Liver (tissue), 9 donors: Measurements from ENCODE around the gene C19orf12. TPM values are rescaled to one million over a fixed set of nuclear protein-coding genes. Genes with fewer than 3 reads are reported as not detected.

ENCODE experiments used
- DNase-seq: peaks from one replicate; pipeline ENCODE4 v3.0.0-alpha.2; 2017; ENCODE audit warnings: low spot score
- H3K27ac ChIP-seq, 2 donors: one replicate each; pipeline ENCODE4 v1.7.0; 2013; ENCODE audit warnings: inconsistent platforms in 2 of 2, low read length in 2 of 2, control low read depth in 1 of 2, low read depth in 1 of 2, mild to moderate bottlenecking in 1 of 2
- H3K27me3 ChIP-seq, 4 donors: one replicate each; pipeline versions ENCODE4 v1.6.1 to v1.7.0; 2013; ENCODE audit warnings: low read length in 3 of 4, inconsistent platforms in 1 of 4, mild to moderate bottlenecking in 1 of 4, moderate library complexity in 1 of 4; ENCODE audit not compliant: control insufficient read depth in 4 of 4, insufficient read depth in 4 of 4
- H3K36me3 ChIP-seq, 4 donors: one replicate each; pipeline versions ENCODE4 v1.6.1 to v1.7.0; 2013; ENCODE audit warnings: low read length in 3 of 4, mild to moderate bottlenecking in 3 of 4, low read depth in 1 of 4, moderate library complexity in 1 of 4; ENCODE audit not compliant: control insufficient read depth in 4 of 4, insufficient read depth in 3 of 4
- H3K4me1 ChIP-seq, 4 donors: one replicate each; pipeline versions ENCODE4 v1.6.1 to v1.7.0; 2013; ENCODE audit warnings: low read length in 3 of 4, mild to moderate bottlenecking in 3 of 4, moderate library complexity in 1 of 4; ENCODE audit not compliant: control insufficient read depth in 4 of 4, insufficient read depth in 4 of 4
- H3K4me3 ChIP-seq, 3 donors: one replicate each; pipeline versions ENCODE4 v1.6.1 to v1.7.0; 2013; ENCODE audit warnings: low read length in 3 of 3, control low read depth in 1 of 3, low read depth in 1 of 3, mild to moderate bottlenecking in 1 of 3
- H3K9ac ChIP-seq, 2 donors: one replicate each; pipeline ENCODE4 v1.7.0; 2013; ENCODE audit warnings: low read length in 2 of 2, mild to moderate bottlenecking in 2 of 2, moderate library complexity in 2 of 2, control low read depth in 1 of 2, low read depth in 1 of 2
- H3K9me3 ChIP-seq, 4 donors: one replicate each; pipeline versions ENCODE4 v1.6.1 to v1.7.0; 2013; ENCODE audit warnings: low read length in 3 of 4; ENCODE audit not compliant: control insufficient read depth in 4 of 4
- ATF3 ChIP-seq: IDR thresholded peaks from 2 replicates; pipeline ENCODE4 v1.6.1; 2016; ENCODE audit warnings: antibody characterized with exemption
- CTCF ChIP-seq: fragments of 150-350 bp; IDR thresholded peaks from 2 replicates; pipeline ENCODE4 v1.5.1; 2017; ENCODE audit warnings: improper control_type of control experiment, low read depth, low read length; ENCODE audit not compliant: missing input control
- EGR1 ChIP-seq, 2 donors: IDR thresholded peaks; 2 replicates each; pipeline ENCODE4 v1.6.1; 2016 to 2018; ENCODE audit warnings: antibody characterized with exemption in 2 of 2, low read depth in 2 of 2
- FOXA1 ChIP-seq: IDR thresholded peaks from 2 replicates; pipeline ENCODE4 v1.6.1; 2016; ENCODE audit warnings: antibody characterized with exemption
- FOXA2 ChIP-seq: IDR thresholded peaks from 2 replicates; pipeline ENCODE4 v1.6.1; 2016; ENCODE audit warnings: antibody characterized with exemption
- GABPA ChIP-seq, 2 donors: IDR thresholded peaks in 1 of 2; conservative IDR thresholded peaks in 1 of 2; 2 replicates each; pipeline ENCODE4 v1.6.1; 2016; ENCODE audit warnings: antibody characterized with exemption in 2 of 2, mild to moderate bottlenecking in 1 of 2, moderate library complexity in 1 of 2
- HNF4A ChIP-seq, 2 donors: conservative IDR thresholded peaks; 2 replicates each; pipeline ENCODE4 v1.6.1; 2016; ENCODE audit warnings: antibody characterized with exemption in 2 of 2, mild to moderate bottlenecking in 2 of 2
- HNF4G ChIP-seq: IDR thresholded peaks from 2 replicates; pipeline ENCODE4 v1.6.1; 2016; ENCODE audit warnings: antibody characterized with exemption
- JUND ChIP-seq, 2 donors: IDR thresholded peaks; 2 replicates each; pipeline ENCODE4 v1.6.1; 2016; ENCODE audit warnings: antibody characterized with exemption in 2 of 2
- NR2F2 ChIP-seq: IDR thresholded peaks from 2 replicates; pipeline ENCODE4 v1.6.1; 2016; ENCODE audit warnings: antibody characterized with exemption
- RAD21 ChIP-seq, 2 donors: IDR thresholded peaks; 2 replicates each; pipeline ENCODE4 v1.6.1; 2016; ENCODE audit warnings: antibody characterized with exemption in 2 of 2, mild to moderate bottlenecking in 2 of 2
- RXRA ChIP-seq, 2 donors: IDR thresholded peaks; 2 replicates each; pipeline ENCODE4 v1.6.1; 2017 to 2018; ENCODE audit warnings: antibody characterized with exemption in 2 of 2, mild to moderate bottlenecking in 1 of 2
- SP1 ChIP-seq: IDR thresholded peaks from 2 replicates; pipeline ENCODE4 v1.6.1; 2018; ENCODE audit warnings: antibody characterized with exemption, mild to moderate bottlenecking
- TAF1 ChIP-seq: conservative IDR thresholded peaks from 2 replicates; pipeline ENCODE4 v1.6.1; 2016; ENCODE audit warnings: antibody characterized with exemption, mild to moderate bottlenecking
- YY1 ChIP-seq: IDR thresholded peaks from 2 replicates; pipeline ENCODE4 v1.6.1; 2016; ENCODE audit warnings: antibody characterized with exemption, mild to moderate bottlenecking
- ZBTB33 ChIP-seq: IDR thresholded peaks from 2 replicates; pipeline ENCODE4 v1.6.1; 2016; ENCODE audit warnings: antibody characterized with exemption
- WGBS: extraction: QIAGEN DNeasy Blood & Tissue Kit; methylation state at CpG from one replicate; pipeline ENCODE4 v1.1.7; 2013; 5-methylcytosine and 5-hydroxymethylcytosine counted together
- polyA plus RNA-seq, 2 donors: library from polyadenylated mRNA; stranded (reverse) in 1 of 2; unstranded in 1 of 2; fragments of 200-250 nt in 1 of 2; fragments of >200 nt in 1 of 2; fragmentation: Nextera tagmentation in 1 of 2; extraction: Ambion mirVana in 1 of 2; gene quantifications; one replicate each; pipeline versions ENCODE4 v1.2.1 to v1.2.3, GENCODE V29; 2013 to 2015
- total RNA-seq, 2 donors: library from RNA; depleted of rRNA; stranded (reverse); fragments of >200 nt; gene quantifications; one replicate each; pipeline ENCODE4 v1.2.3, GENCODE V29; 2014
- TF ChIP-seq, protein P1 (sequence below): IDR thresholded peaks from 2 replicates; pipeline ENCODE4 v1.6.1; 2016; ENCODE audit warnings: antibody characterized with exemption, mild to moderate bottlenecking
- TF ChIP-seq, protein P2 (sequence below): IDR thresholded peaks from 2 replicates; pipeline ENCODE4 v1.6.1; 2016; ENCODE audit warnings: antibody characterized with exemption
- donor health status: healthy.
- donor health status: healthy.
- donor health status: healthy.
- donor health status: healthy.
- donor health status: healthy.

Gene C19orf12
- total and polyA plus RNA-seq, 4 donors: 21.2 to 82.8 (median 40.1) TPM

- WGBS: 76% methylated on average over 19 of the region's 19 CpGs
- no peak overlapping the region for H3K4me3 ChIP-seq
- no peaks in the 10 kb centered on the region for H3K36me3 ChIP-seq
- peaks cover 0 to 5% (median under 1%) of the 10 kb centered on the region in 4 donors for H3K9me3 ChIP-seq
- peak overlapping the region in 1 of 2 donors; percentile 8 for H3K27ac ChIP-seq
- TF ChIP-seq RAD21 (IDR thresholded peaks at IDR 0.05) (peak; percentile 96 to 100), CTCF (peak; percentile 99), ZBTB33 (no peak), RXRA (IDR thresholded peaks at IDR 0.05) (peak; percentile 48 to 68), HNF4A (conservative IDR thresholded peaks at IDR 0.05) (peak; percentile 34 to 41)
- peaks cover 0 to 4% (median 2%) of the 10 kb centered on the region in 4 donors for H3K4me1 ChIP-seq
- DNase-seq: peak; percentile 76
- no peak overlapping the region for H3K9ac ChIP-seq
- H3K27me3 ChIP-seq: no peaks in the 10 kb centered on the region
Measured at GRCh38 chr19:29694669-29695627, 20.1 kb downstream of the C19orf12 start.

- 58% methylated on average over 5 of the region's 5 CpGs for WGBS
- no peaks in the 10 kb centered on the region for H3K27me3 ChIP-seq
- TF ChIP-seq, protein P1, sequence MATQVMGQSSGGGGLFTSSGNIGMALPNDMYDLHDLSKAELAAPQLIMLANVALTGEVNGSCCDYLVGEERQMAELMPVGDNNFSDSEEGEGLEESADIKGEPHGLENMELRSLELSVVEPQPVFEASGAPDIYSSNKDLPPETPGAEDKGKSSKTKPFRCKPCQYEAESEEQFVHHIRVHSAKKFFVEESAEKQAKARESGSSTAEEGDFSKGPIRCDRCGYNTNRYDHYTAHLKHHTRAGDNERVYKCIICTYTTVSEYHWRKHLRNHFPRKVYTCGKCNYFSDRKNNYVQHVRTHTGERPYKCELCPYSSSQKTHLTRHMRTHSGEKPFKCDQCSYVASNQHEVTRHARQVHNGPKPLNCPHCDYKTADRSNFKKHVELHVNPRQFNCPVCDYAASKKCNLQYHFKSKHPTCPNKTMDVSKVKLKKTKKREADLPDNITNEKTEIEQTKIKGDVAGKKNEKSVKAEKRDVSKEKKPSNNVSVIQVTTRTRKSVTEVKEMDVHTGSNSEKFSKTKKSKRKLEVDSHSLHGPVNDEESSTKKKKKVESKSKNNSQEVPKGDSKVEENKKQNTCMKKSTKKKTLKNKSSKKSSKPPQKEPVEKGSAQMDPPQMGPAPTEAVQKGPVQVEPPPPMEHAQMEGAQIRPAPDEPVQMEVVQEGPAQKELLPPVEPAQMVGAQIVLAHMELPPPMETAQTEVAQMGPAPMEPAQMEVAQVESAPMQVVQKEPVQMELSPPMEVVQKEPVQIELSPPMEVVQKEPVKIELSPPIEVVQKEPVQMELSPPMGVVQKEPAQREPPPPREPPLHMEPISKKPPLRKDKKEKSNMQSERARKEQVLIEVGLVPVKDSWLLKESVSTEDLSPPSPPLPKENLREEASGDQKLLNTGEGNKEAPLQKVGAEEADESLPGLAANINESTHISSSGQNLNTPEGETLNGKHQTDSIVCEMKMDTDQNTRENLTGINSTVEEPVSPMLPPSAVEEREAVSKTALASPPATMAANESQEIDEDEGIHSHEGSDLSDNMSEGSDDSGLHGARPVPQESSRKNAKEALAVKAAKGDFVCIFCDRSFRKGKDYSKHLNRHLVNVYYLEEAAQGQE: no peak
- TF ChIP-seq JUND (IDR thresholded peaks at IDR 0.05): no peak
- TF ChIP-seq, protein P2, sequence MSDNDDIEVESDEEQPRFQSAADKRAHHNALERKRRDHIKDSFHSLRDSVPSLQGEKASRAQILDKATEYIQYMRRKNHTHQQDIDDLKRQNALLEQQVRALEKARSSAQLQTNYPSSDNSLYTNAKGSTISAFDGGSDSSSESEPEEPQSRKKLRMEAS: no peak
- no peak for TF ChIP-seq TAF1
- no peak for TF ChIP-seq FOXA2
- no peak for TF ChIP-seq CTCF
- no peak for TF ChIP-seq ZBTB33
- no peak for TF ChIP-seq RAD21 (IDR thresholded peaks at IDR 0.05)
- no peak for TF ChIP-seq GABPA (IDR thresholded peaks at IDR 0.05 in 1 of 2, conservative IDR thresholded peaks at IDR 0.05 in 1 of 2)
- no peak for TF ChIP-seq EGR1 (IDR thresholded peaks at IDR 0.05; ENCODE audit: low read depth in 2 of 2)
- TF ChIP-seq FOXA1: no peak
- no peak for TF ChIP-seq RXRA (IDR thresholded peaks at IDR 0.05)
- no peak for TF ChIP-seq HNF4G
- no peak for TF ChIP-seq YY1
- no peak for TF ChIP-seq NR2F2
- no peak for TF ChIP-seq SP1
- TF ChIP-seq ATF3: no peak
- no peak for TF ChIP-seq HNF4A (conservative IDR thresholded peaks at IDR 0.05)
- H3K9me3 ChIP-seq: peaks cover 0 to 5% (median under 1%) of the 10 kb centered on the region in 4 donors
- H3K9ac ChIP-seq: no peak overlapping the region
- H3K36me3 ChIP-seq: no peaks in the 10 kb centered on the region
- no peak for DNase-seq
- no peak overlapping the region for H3K4me3 ChIP-seq
- peaks cover 0 to 4% (median 2%) of the 10 kb centered on the region in 4 donors for H3K4me1 ChIP-seq
- H3K27ac ChIP-seq: no peak overlapping the region
Measured at GRCh38 chr19:29694161-29694560, 20.9 kb downstream of the C19orf12 start.
